ENCODE data around the gene BMS1. TPM values are rescaled to one million over a fixed set of nuclear protein-coding genes. Genes with fewer than 3 reads are reported as not detected.

BMS1 gene
- polyA plus RNA-seq, 3 donors: 5.7 to 9.8 (median 7.4) TPM

DNA sequence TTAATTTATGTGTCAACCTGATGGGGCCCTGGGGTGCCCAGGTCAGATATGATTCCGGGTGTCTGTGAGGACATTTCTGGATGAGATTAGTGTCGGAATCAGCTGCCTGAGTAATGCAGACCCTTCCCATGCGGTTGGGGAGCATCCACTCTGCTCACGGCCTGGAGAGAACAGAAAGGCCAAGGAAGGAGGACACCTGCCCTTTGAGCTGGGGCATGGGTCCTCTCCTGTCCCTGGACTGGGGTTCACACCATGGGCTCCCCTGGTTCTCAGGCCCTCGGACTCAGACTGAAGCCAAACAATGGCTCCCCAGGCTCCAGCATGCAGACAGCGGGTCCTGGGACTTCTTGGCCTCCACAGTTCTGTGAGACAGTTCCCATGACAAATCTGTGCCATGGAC lies 94.3 kb downstream of the BMS1 start:
- H3K27ac ChIP-seq (ENCODE audit: low read depth, low read length): no peak overlapping the region
- 80 to 89% (median 89%) methylated on average over 6 of the region's 6 CpGs for WGBS, 3 donors

GRCh38 chr10:42877496-42878030 lies 95.0 kb downstream of the BMS1 start:
- 51 to 83% (median 74%) methylated on average over 4 of the region's 4 CpGs for WGBS, 3 donors
- no peak overlapping the region for H3K27ac ChIP-seq (ENCODE audit: low read depth, low read length)

- 77 to 93% (median 90%) methylated on average over 13 of the region's 13 CpGs for WGBS, 3 donors
- H3K27ac ChIP-seq (ENCODE audit: low read depth, low read length): no peak overlapping the region
Measured at GRCh38 chr10:42878134-42878820, 95.7 kb downstream of the BMS1 start.

GRCh38 chr10:42878821-42879195 lies 96.2 kb downstream of the BMS1 start:
- H3K27ac ChIP-seq (ENCODE audit: low read depth, low read length): no peak overlapping the region
- WGBS, 3 donors: 67 to 71% (median 69%) methylated on average over 3 of the region's 3 CpGs

DNA sequence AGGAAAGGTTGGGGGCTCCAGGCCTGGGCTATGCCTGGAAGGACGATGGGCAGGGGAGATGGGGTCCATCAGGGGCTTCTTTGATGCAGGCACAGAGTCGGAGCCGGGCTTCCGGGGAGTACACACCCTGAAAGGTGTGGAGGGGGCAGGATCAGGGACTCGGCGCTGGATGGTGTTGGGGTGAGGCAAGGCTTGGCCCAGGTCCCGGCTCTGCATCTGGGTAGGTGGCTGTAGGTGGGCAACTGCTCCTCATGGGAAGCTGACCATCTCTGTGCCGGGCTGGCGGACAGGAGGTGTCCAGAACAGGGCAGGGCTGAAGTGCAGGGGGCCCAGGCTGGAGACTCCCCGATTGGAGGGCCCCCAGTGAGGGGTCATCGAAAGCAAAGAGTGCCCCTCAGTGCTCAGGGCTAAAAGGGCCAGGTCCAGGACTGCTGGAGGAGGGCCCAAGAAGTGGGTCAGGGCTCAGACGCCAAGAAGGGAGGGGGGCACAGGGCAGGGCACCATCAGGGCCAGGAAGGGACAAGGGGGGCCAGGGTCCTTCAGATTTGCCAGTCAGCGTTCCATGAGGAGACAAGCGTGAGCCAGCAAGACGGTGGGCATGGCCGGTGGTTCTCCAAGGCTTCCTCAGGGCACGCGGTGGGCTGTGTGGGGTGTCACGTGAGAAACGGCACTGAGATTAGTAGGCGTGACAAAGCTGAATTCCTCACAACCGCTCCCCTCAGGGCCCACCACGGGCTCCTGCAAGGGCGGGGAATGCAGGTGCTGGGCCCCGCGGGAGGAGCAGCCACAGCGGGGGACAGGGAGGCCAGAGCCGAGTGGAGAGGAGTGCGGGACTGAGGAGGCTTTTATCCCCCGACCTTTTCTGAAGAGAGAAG lies 97.0 kb downstream of the BMS1 start:
- H3K27ac ChIP-seq (ENCODE audit: low read depth, low read length): no peak overlapping the region
- 68 to 82% (median 81%) methylated on average over 28 to 30 of the region's 30 CpGs for WGBS, 3 donors

DNA sequence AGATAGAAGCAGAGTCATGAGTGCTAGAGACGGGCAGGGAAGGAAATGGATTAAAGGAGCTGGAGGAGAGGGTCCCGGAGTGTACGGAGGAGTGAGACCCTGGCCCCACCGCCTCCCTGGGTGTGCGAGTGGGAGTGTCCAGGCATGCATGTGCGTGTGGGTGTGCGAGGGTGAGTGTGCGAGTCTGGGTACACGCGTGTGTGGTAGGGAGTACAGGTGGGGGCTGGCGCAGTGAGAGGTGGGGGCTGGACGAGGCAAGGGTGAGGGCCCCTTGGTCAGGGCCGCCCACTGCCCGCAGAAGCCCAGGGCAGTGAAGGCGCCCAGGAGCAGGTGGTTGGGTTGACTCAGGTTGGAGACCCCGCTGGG lies 97.6 kb downstream of the BMS1 start:
- WGBS, 3 donors: 87 to 94% (median 87%) methylated on average over 16 of the region's 16 CpGs
- H3K27ac ChIP-seq (ENCODE audit: low read depth, low read length): no peak overlapping the region

DNA sequence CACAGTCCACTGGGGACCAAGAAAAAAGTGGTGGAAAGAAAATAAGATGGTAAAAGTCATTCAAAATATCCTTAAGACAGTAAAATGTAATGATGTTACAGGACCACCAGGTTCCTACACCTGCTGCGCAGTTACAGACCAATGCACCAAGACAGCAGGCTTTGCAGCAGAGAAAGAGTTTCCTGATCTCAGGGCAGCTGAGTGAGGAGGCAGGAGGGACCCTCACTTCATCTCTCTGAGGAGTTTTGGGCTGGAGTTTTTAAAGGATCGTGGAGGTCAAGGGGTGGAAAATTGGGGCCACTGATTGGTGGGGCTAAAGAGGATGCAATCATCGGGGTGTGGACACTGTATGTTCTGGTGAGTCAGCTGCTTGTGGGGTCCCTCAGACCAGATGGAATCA lies 100.0 kb downstream of the BMS1 start:
- no peak overlapping the region for H3K27ac ChIP-seq (ENCODE audit: low read depth, low read length)
- WGBS, 3 donors: 75 to 91% (median 84%) methylated on average over 3 of the region's 3 CpGs

Other genes starting within 250 kb of the BMS1 start
- gene ZNF33B, start 144.2 kb upstream of the BMS1 start, polyA plus RNA-seq: 10 to 100 TPM in 1 of 3 donors, 1 to 10 TPM in 2; 3.8 to 45.8 (median 8.3) TPM